ENCODE results near the gene TOR3A. TPM values are rescaled to one million over a fixed set of nuclear protein-coding genes. Genes with fewer than 3 reads are reported as not detected.

TOR3A gene
- total and polyA plus RNA-seq, 3 donors from 2014 or later: 10.1 to 17.6 (median 16.3) TPM

GRCh38 chr1:179083533-179083932 is 1.7 kb downstream of the TOR3A start:
- H3K27me3 ChIP-seq: no peaks in the 10 kb centered on the region
- H3K36me3 ChIP-seq (ENCODE audit: low read depth, missing control alignments): no peaks in the 10 kb centered on the region
- intact Hi-C loops (cut with DNase I; ENCODE audit: low total_unique reads): loop anchor here (10.0 kb wide), 1 partner anchor 111 kb away; no protein-coding TSS in a partner anchor
- no peaks in the 10 kb centered on the region for H3K9me3 ChIP-seq
- 51 to 70% methylated on average over 8 of the region's 8 CpGs for WGBS, 2 donors
- TF ChIP-seq POLR2A (IDR thresholded peaks at IDR 0.05): no peak
- TF ChIP-seq, protein P1, sequence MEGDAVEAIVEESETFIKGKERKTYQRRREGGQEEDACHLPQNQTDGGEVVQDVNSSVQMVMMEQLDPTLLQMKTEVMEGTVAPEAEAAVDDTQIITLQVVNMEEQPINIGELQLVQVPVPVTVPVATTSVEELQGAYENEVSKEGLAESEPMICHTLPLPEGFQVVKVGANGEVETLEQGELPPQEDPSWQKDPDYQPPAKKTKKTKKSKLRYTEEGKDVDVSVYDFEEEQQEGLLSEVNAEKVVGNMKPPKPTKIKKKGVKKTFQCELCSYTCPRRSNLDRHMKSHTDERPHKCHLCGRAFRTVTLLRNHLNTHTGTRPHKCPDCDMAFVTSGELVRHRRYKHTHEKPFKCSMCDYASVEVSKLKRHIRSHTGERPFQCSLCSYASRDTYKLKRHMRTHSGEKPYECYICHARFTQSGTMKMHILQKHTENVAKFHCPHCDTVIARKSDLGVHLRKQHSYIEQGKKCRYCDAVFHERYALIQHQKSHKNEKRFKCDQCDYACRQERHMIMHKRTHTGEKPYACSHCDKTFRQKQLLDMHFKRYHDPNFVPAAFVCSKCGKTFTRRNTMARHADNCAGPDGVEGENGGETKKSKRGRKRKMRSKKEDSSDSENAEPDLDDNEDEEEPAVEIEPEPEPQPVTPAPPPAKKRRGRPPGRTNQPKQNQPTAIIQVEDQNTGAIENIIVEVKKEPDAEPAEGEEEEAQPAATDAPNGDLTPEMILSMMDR (IDR thresholded peaks at IDR 0.05): no peak
- H3K4me1 ChIP-seq: peaks cover 13% of the 10 kb centered on the region
- no peak overlapping the region for H3K4me3 ChIP-seq
- no peak for DNase-seq
- no peak overlapping the region for H3K27ac ChIP-seq

- Histone ChIP-seq H3K4me1 (peaks cover 31% of the 10 kb centered on the region), H3K27ac (no peak overlapping the region), H3K4me3 (no peak overlapping the region), H3K36me3 (ENCODE audit: low read depth, missing control alignments) (no peaks in the 10 kb centered on the region), H3K9me3 (no peaks in the 10 kb centered on the region), H3K27me3 (no peaks in the 10 kb centered on the region)
- intact Hi-C loops (cut with DNase I; ENCODE audit: low total_unique reads): loop anchor here (10.0 kb wide), 1 partner anchor 107 kb away; no protein-coding TSS in a partner anchor
- TF ChIP-seq, protein P1 (IDR thresholded peaks at IDR 0.05): no peak
- no peak for TF ChIP-seq POLR2A (IDR thresholded peaks at IDR 0.05)
- 35 to 64% methylated on average over 6 to 11 of the region's 11 CpGs for WGBS, 2 donors
- no peak for DNase-seq
These were observed 5.8 kb downstream of the TOR3A start for GRCh38 chr1:179087665-179088064.

- intact Hi-C loops (cut with DNase I; ENCODE audit: low total_unique reads): loop anchor here (10.0 kb wide), 1 partner anchor 105 kb away; no protein-coding TSS in a partner anchor
These were observed 8.1 kb downstream of the TOR3A start for GRCh38 chr1:179089827-179090482.

DNA sequence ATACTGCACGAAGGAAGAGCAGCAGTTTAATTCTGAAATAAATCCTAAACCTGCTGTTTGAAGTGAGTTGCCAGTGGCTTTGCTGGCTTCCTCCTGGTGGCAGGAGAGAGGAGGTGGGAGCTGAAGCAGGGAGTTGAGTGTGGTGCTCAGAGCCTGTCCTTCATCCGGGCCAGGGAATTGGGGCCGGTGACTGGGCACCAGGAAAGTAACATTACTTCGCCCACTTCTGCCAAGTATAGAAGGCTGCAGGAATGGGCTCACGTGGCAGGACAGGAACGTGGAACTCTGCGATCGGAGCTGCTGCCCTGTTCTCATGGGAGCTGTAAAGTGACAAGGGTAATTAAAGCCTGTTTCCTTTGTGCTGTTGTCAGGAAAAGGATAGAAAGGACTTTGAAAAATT is 8.7 kb downstream of the TOR3A start:
- Histone ChIP-seq H3K4me3 (no peak overlapping the region), H3K27me3 (no peaks in the 10 kb centered on the region), H3K4me1 (peaks cover 24% of the 10 kb centered on the region), H3K36me3 (ENCODE audit: low read depth, missing control alignments) (no peaks in the 10 kb centered on the region), H3K9me3 (no peaks in the 10 kb centered on the region), H3K27ac (peak overlapping the region in 1 of 2 donors; percentile 5)
- no peak for TF ChIP-seq POLR2A (IDR thresholded peaks at IDR 0.05)
- TF ChIP-seq, protein P1 (IDR thresholded peaks at IDR 0.05): no peak
- DNase-seq: no peak
- WGBS, 2 donors: 45 to 69% methylated on average over 8 of the region's 8 CpGs
- intact Hi-C loops (cut with DNase I; ENCODE audit: low total_unique reads): no loop called here

More at GRCh38 chr1:179089827-179090482, 8.1 kb downstream of the TOR3A start:
- H3K4me1 ChIP-seq: peaks cover 24% of the 10 kb centered on the region
- no peaks in the 10 kb centered on the region for H3K9me3 ChIP-seq
- H3K27me3 ChIP-seq: no peaks in the 10 kb centered on the region
- no peak overlapping the region for H3K27ac ChIP-seq
- H3K36me3 ChIP-seq (ENCODE audit: low read depth, missing control alignments): no peaks in the 10 kb centered on the region
- no peak for DNase-seq
- TF ChIP-seq, protein P1 (IDR thresholded peaks at IDR 0.05): no peak
- no peak for TF ChIP-seq POLR2A (IDR thresholded peaks at IDR 0.05)
- 73 to 93% methylated on average over 5 to 16 of the region's 16 CpGs for WGBS, 2 donors
- H3K4me3 ChIP-seq: no peak overlapping the region

- TF ChIP-seq POLR2A (IDR thresholded peaks at IDR 0.05): no peak
- TF ChIP-seq, protein P1 (IDR thresholded peaks at IDR 0.05): no peak
- DNase-seq: no peak
- no peaks in the 10 kb centered on the region for H3K36me3 ChIP-seq (ENCODE audit: low read depth, missing control alignments)
- peaks cover 24% of the 10 kb centered on the region for H3K4me1 ChIP-seq
- intact Hi-C loops (cut with DNase I; ENCODE audit: low total_unique reads): no loop called here
- no peaks in the 10 kb centered on the region for H3K27me3 ChIP-seq
- H3K27ac ChIP-seq: peak overlapping the region in 1 of 2 donors; percentile 5
- WGBS, 2 donors: 81 to 90% methylated on average over 4 of the region's 4 CpGs
- H3K9me3 ChIP-seq: no peaks in the 10 kb centered on the region
- H3K4me3 ChIP-seq: no peak overlapping the region
These were observed 9.1 kb downstream of the TOR3A start for GRCh38 chr1:179090923-179091322.

All from testis (tissue), 3 donors.